GM19025 (cell line): Measurements from ENCODE around the gene BRIP1.

Source experiments
- ATAC-seq: cut with Tn5 transposase; IDR thresholded peaks from one replicate; pipeline ENCODE4 v1.9.1; 2021; ENCODE audit warnings: mild to moderate bottlenecking, low read depth, moderate library complexity; ENCODE audit not compliant: unreplicated experiment

BRIP1 gene

GRCh38 chr17:61644800-61645774 is 218.2 kb downstream of the BRIP1 start:
- ATAC-seq: no peak

GRCh38 chr17:61642768-61643167 is 220.6 kb downstream of the BRIP1 start:
- ATAC-seq: no peak

- no peak for ATAC-seq
Observed at GRCh38 chr17:61641715-61642114, 221.6 kb downstream of the BRIP1 start.

GRCh38 chr17:61641084-61641483 is 222.2 kb downstream of the BRIP1 start:
- no peak for ATAC-seq

GRCh38 chr17:61639818-61640217 is 223.5 kb downstream of the BRIP1 start:
- ATAC-seq: no peak

- no peak for ATAC-seq
Observed at GRCh38 chr17:61638087-61638486, 225.2 kb downstream of the BRIP1 start.

- no peak for ATAC-seq
Observed at GRCh38 chr17:61635913-61636432, 227.4 kb downstream of the BRIP1 start.

GRCh38 chr17:61634942-61635538 is 228.3 kb downstream of the BRIP1 start:
- no peak for ATAC-seq

- ATAC-seq: no peak
Observed at GRCh38 chr17:61634011-61634539, 229.3 kb downstream of the BRIP1 start.

- ATAC-seq: no peak
Observed at GRCh38 chr17:61632826-61633225, 230.5 kb downstream of the BRIP1 start.

GRCh38 chr17:61631800-61632199 is 231.5 kb downstream of the BRIP1 start:
- ATAC-seq: no peak
